HG03521 (cell line): ENCODE data around the gene KRT78.
"Not testable (repeated sequence)": the region's sequence is repeated elsewhere in the genome, so short reads cannot be mapped to it uniquely, and the experiment has no call there.

Experiments used
- ATAC-seq: cut with Tn5 transposase; IDR thresholded peaks from one replicate; pipeline ENCODE4 v1.9.1; 2021; ENCODE audit warnings: mild to moderate bottlenecking, moderate library complexity; ENCODE audit not compliant: unreplicated experiment

The KRT78 gene

GRCh38 chr12:52871291-52872039, 22.7 kb upstream of the KRT78 start:
- ATAC-seq: no peak

- ATAC-seq: peak; percentile 55
Observed at GRCh38 chr12:52870361-52871290, 21.8 kb upstream of the KRT78 start.

- ATAC-seq: no peak
Observed at GRCh38 chr12:52867642-52868041, 18.8 kb upstream of the KRT78 start.

- ATAC-seq: no peak
Observed at GRCh38 chr12:52867152-52867551, 18.4 kb upstream of the KRT78 start.

GRCh38 chr12:52865090-52865944, 16.5 kb upstream of the KRT78 start:
- ATAC-seq: no peak

- ATAC-seq: no peak
Observed at GRCh38 chr12:52862023-52862422, 13.2 kb upstream of the KRT78 start.

- ATAC-seq: no peak
Observed at GRCh38 chr12:52861511-52861910, 12.7 kb upstream of the KRT78 start.

- no peak for ATAC-seq
Observed at GRCh38 chr12:52860102-52860823, 11.5 kb upstream of the KRT78 start.

GRCh38 chr12:52857500-52857899, 8.7 kb upstream of the KRT78 start:
- no peak for ATAC-seq

- no peak for ATAC-seq
Observed at GRCh38 chr12:52856787-52857186, 8.0 kb upstream of the KRT78 start.

GRCh38 chr12:52856077-52856476, 7.3 kb upstream of the KRT78 start:
- not testable (repeated sequence) for ATAC-seq

- ATAC-seq: no peak
Observed at GRCh38 chr12:52851787-52852186, 3.0 kb upstream of the KRT78 start.

- no peak for ATAC-seq
Observed at GRCh38 chr12:52850681-52851080, 1.9 kb upstream of the KRT78 start.

- no peak for ATAC-seq
Observed at GRCh38 chr12:52849511-52849910, 717 bp upstream of the KRT78 start.

GRCh38 chr12:52847335-52848102, 1.3 kb downstream of the KRT78 start:
- ATAC-seq: no peak

- no peak for ATAC-seq
Observed at GRCh38 chr12:52846356-52846970, 2.3 kb downstream of the KRT78 start.

- no peak for ATAC-seq
Observed at GRCh38 chr12:52845946-52846345, 2.8 kb downstream of the KRT78 start.

GRCh38 chr12:52844386-52844785, 4.4 kb downstream of the KRT78 start:
- ATAC-seq: no peak

GRCh38 chr12:52839436-52840105, 9.2 kb downstream of the KRT78 start:
- no peak for ATAC-seq
